Lower lobe of right lung (tissue), 2 donors: ENCODE measurements around the gene ABCB7. TPM values are rescaled to one million over a fixed set of nuclear protein-coding genes. Genes with fewer than 3 reads are reported as not detected.
A peak's percentile ranks its signal among the peaks of the same experiment; 100 is the strongest.
"Not testable (repeated sequence)": the region's sequence is repeated elsewhere in the genome, so short reads cannot be mapped to it uniquely, and the experiment has no call there.

Experiments used
- ATAC-seq, 2 donors: fragments of 200-7000 bp; cut with Tn5 transposase; one replicate each; pipeline ENCODE4 v1.9.1; 2020 to 2022; ENCODE audit warnings: mild to moderate bottlenecking in 2 of 2, moderate library complexity in 2 of 2
- DNase-seq: peaks from one replicate; pipeline ENCODE4 v3.0.0-alpha.2; 2020
- H3K27ac ChIP-seq: fragments of 200-600 bp; one replicate; pipeline ENCODE4 v1.8.0; 2022
- H3K27me3 ChIP-seq: fragments of 200-600 bp; one replicate; pipeline ENCODE4 v1.8.0; 2022; ENCODE audit warnings: low read depth
- H3K36me3 ChIP-seq: fragments of 200-600 bp; one replicate; pipeline ENCODE4 v1.8.0; 2022; ENCODE audit warnings: mild to moderate bottlenecking
- H3K4me1 ChIP-seq: fragments of 200-600 bp; one replicate; pipeline ENCODE4 v1.8.0; 2022
- H3K4me3 ChIP-seq: fragments of 200-600 bp; one replicate; pipeline ENCODE4 v1.8.0; 2022; ENCODE audit warnings: mild to moderate bottlenecking
- H3K9me3 ChIP-seq: fragments of 200-600 bp; one replicate; pipeline ENCODE4 v1.8.0; 2022
- CTCF ChIP-seq: fragments of 200-600 bp; IDR thresholded peaks from one replicate; pipeline ENCODE4 v1.8.0; 2022; ENCODE audit warnings: antibody characterized with exemption, mild to moderate bottlenecking
- intact Hi-C: fragments of 100-400 bp; cut with DNase I; formaldehyde crosslinking; loops from one replicate; pipeline ENCODE4 v1.11.0; 2022
- total RNA-seq: library from RNA; stranded (reverse); fragmentation: NEBNext Ultra II Directional; extraction: Animal tissue kit (Norgen Biotek cat#: 25700); gene quantifications from one replicate; pipeline ENCODE4 v1.2.1, GENCODE V29; 2021
- donor health status: DM: no; HTN: yes; CAD: no; lungs with severe emphysema.

Gene ABCB7
- total RNA-seq, 1 donor from 2014 or later = 30.1 TPM

- no peaks in the 10 kb centered on the region for H3K4me1 ChIP-seq
- H3K9me3 ChIP-seq = no peaks in the 10 kb centered on the region
- H3K27ac ChIP-seq = no peak overlapping the region
- intact Hi-C loops = no loop called here
- H3K4me3 ChIP-seq = no peak overlapping the region
- no peaks in the 10 kb centered on the region for H3K36me3 ChIP-seq
- no peaks in the 10 kb centered on the region for H3K27me3 ChIP-seq
- no peak for DNase-seq
- ATAC-seq = no peak
- TF ChIP-seq CTCF = no peak
Measured at GRCh38 chrX:75051047-75051446, 105.0 kb downstream of the ABCB7 start.

- intact Hi-C loops = no loop called here
- no peaks in the 10 kb centered on the region for H3K36me3 ChIP-seq
- no peaks in the 10 kb centered on the region for H3K9me3 ChIP-seq
- TF ChIP-seq CTCF = no peak
- no peak overlapping the region for H3K27ac ChIP-seq
- DNase-seq (no peak), ATAC-seq (no peak)
- H3K4me1 ChIP-seq = no peaks in the 10 kb centered on the region
- H3K4me3 ChIP-seq = no peak overlapping the region
- no peaks in the 10 kb centered on the region for H3K27me3 ChIP-seq
Measured at GRCh38 chrX:75045369-75045768, 110.7 kb downstream of the ABCB7 start.

- intact Hi-C loops, H3K27ac ChIP-seq, H3K4me1 ChIP-seq, H3K4me3 ChIP-seq, H3K36me3 ChIP-seq, ATAC-seq, H3K27me3 ChIP-seq, DNase-seq, H3K9me3 ChIP-seq: not testable (repeated sequence)
Measured at GRCh38 chrX:75044142-75044541, 111.9 kb downstream of the ABCB7 start.

DNA sequence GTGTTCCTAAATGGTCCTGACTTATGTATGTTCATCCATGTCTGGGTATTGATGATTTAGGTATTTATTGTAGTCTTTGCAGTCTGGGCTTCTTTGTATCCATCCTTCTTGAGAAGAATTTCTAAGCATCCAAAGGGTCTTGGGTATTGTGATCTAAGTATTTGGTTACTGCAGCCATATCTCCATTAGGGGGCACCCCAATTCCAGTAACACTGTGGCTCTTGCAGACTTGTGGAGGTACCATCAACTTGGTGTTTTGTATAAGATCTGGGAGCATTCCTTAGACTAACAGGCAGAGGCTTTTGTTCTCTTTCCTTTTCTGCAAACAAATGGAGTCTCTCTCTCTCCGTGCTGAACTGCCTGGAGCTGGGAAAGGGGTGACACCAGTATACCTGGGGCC, 117.2 kb downstream of the ABCB7 start:
- Histone ChIP-seq H3K27me3 (no peaks in the 10 kb centered on the region), H3K4me3 (no peak overlapping the region), H3K27ac (no peak overlapping the region), H3K36me3 (no peaks in the 10 kb centered on the region), H3K4me1 (no peaks in the 10 kb centered on the region), H3K9me3 (no peaks in the 10 kb centered on the region)
- no peak for DNase-seq
- intact Hi-C loops = no loop called here
- TF ChIP-seq CTCF = peak; percentile 24
- no peak for ATAC-seq

Other genes starting within 250 kb of the ABCB7 start
- gene NEXMIF, start 230.8 kb downstream of the ABCB7 start, total RNA-seq = 0.74 TPM
- gene UPRT, start 117.8 kb upstream of the ABCB7 start, total RNA-seq = 20.2 TPM